ENCODE data around the gene MLIP.

MLIP gene

DNA sequence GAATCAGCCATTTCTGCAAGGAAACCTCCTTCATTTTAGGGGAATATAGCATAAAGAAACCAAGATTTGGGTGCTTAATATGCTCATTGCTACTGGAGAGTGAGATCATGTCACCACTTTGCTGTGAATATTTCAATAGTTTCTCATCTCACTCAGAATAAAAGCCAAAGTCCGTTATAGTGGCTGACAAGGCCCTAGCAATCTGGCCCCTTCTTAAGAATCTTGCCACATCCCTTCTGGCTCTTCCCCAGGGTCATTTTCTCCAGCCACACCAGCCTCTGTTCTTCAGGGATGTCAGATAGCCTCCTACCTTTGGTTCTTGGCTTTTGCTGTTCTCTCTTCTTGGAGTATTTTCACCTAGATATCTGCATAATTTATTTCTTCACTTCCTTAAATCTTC is 24.8 kb upstream of the MLIP start:
- no peak overlapping the region for H3K27ac ChIP-seq (ENCODE audit: low read length)
- H3K9me3 ChIP-seq (ENCODE audit: insufficient read depth, low read length): no peaks in the 10 kb centered on the region

DNA sequence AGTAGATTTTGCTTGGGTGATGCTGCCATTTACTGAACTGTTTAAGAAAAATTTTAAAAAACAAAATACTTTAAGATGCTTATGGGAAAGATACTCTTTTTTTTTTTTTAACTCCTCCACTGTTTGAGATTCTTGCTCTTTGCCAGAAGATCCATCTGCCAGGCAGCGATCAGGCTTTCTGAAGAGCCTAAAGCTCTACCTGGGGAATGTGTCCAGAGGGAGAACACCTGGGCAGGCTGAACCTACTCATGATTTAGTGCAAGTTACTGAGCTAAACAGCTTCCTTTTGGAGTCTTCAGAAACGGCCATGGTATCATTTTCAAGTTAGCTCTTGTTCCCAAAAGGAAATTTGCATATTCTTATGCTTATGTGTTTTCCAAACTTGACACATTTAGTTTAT is 23.5 kb upstream of the MLIP start:
- H4K20me1 ChIP-seq (ENCODE audit: insufficient read depth, low read length): no peaks in the 10 kb centered on the region
- TF ChIP-seq, protein P1, sequence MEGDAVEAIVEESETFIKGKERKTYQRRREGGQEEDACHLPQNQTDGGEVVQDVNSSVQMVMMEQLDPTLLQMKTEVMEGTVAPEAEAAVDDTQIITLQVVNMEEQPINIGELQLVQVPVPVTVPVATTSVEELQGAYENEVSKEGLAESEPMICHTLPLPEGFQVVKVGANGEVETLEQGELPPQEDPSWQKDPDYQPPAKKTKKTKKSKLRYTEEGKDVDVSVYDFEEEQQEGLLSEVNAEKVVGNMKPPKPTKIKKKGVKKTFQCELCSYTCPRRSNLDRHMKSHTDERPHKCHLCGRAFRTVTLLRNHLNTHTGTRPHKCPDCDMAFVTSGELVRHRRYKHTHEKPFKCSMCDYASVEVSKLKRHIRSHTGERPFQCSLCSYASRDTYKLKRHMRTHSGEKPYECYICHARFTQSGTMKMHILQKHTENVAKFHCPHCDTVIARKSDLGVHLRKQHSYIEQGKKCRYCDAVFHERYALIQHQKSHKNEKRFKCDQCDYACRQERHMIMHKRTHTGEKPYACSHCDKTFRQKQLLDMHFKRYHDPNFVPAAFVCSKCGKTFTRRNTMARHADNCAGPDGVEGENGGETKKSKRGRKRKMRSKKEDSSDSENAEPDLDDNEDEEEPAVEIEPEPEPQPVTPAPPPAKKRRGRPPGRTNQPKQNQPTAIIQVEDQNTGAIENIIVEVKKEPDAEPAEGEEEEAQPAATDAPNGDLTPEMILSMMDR (IDR thresholded peaks at IDR 0.05; ENCODE audit: low read depth, low read length): no peak
- TF ChIP-seq EZH2phosphoT487 (IDR thresholded peaks at IDR 0.05; ENCODE audit: low read depth): no peak
- H3K9ac ChIP-seq (ENCODE audit: low read length): no peak overlapping the region
- H3K4me3 ChIP-seq (ENCODE audit: low read length): no peak overlapping the region
- H2AFZ ChIP-seq (ENCODE audit: low read depth, low read length): no peak overlapping the region
- no peak overlapping the region for H3K4me2 ChIP-seq (ENCODE audit: low read length)
- H3K27ac ChIP-seq (ENCODE audit: low read length): no peak overlapping the region
- no peaks in the 10 kb centered on the region for H3K36me3 ChIP-seq (replicated peaks; ENCODE audit: low read depth, low read length)
- no peaks in the 10 kb centered on the region for H3K9me3 ChIP-seq (ENCODE audit: insufficient read depth, low read length)
- H3K79me2 ChIP-seq (ENCODE audit: low read length): no peaks in the 10 kb centered on the region
- no peaks in the 10 kb centered on the region for H3K4me1 ChIP-seq (ENCODE audit: low read length)
- H3K27me3 ChIP-seq (ENCODE audit: low read depth, low read length): no peaks in the 10 kb centered on the region

More for the DNA sequence above, 24.8 kb upstream of the MLIP start:
- H3K36me3 ChIP-seq (replicated peaks; ENCODE audit: low read depth, low read length): no peaks in the 10 kb centered on the region
- no peaks in the 10 kb centered on the region for H3K79me2 ChIP-seq (ENCODE audit: low read length)
- no peaks in the 10 kb centered on the region for H3K4me1 ChIP-seq (ENCODE audit: low read length)
- no peak overlapping the region for H3K4me2 ChIP-seq (ENCODE audit: low read length)
- no peaks in the 10 kb centered on the region for H4K20me1 ChIP-seq (ENCODE audit: insufficient read depth, low read length)
- TF ChIP-seq, protein P1 (IDR thresholded peaks at IDR 0.05; ENCODE audit: low read depth, low read length): no peak
- no peak for TF ChIP-seq EZH2phosphoT487 (IDR thresholded peaks at IDR 0.05; ENCODE audit: low read depth)
- H3K4me3 ChIP-seq (ENCODE audit: low read length): no peak overlapping the region
- H3K9ac ChIP-seq (ENCODE audit: low read length): no peak overlapping the region
- H2AFZ ChIP-seq (ENCODE audit: low read depth, low read length): no peak overlapping the region
- H3K27me3 ChIP-seq (ENCODE audit: low read depth, low read length): no peaks in the 10 kb centered on the region

DNA sequence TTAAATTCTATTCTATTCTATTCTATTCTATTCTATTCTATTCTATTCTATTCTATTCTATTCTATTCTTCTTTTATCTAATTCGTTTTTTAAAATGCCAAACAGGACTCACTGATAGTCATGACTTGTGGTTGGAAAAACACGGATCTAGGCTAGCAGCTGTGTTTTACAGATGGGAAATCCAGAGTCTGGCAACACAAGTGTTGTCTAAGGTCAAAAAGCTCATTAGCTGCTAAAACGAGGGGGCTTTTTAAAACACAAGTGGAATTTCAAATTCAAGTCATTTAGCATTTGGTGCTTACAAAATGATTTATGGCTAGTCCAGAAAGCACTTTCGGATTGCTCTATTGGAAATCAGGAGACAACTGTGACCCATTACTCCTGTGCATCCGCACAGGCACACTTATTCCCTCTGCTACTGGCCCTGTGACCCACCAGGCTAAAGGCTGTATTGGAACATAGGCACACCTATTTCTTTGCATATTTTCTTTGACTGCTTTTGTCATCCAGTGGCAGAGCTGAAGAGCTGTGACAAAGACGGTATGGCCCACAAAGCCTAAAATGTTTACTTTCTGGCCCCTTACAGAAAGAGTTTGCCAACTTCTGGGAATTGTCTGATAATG is 17.8 kb upstream of the MLIP start:
- no peak overlapping the region for H3K4me2 ChIP-seq (ENCODE audit: low read length)
- no peaks in the 10 kb centered on the region for H3K79me2 ChIP-seq (ENCODE audit: low read length)

DNA sequence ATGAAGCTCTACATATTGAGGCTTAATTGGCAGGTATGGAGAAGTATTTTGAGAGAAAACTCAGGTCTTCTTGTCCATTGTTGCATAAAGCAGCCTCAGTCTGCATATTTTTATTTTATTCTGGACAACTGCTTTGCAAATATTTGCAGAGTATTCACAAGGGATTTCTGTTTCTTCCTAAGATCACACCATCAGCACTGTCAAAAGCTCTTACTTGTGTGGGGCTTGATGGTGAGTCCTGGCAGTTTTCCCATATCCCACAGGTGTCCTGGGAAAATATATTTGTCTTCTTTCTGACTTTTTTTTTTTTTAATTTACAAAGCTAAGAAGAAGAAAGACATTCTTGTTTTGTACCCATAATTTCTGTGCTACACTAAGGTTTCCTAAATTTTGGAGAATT is 16.9 kb upstream of the MLIP start:
- H3K36me3 ChIP-seq (replicated peaks; ENCODE audit: low read depth, low read length): no peaks in the 10 kb centered on the region
- H3K4me3 ChIP-seq (ENCODE audit: low read length): no peak overlapping the region
- no peak overlapping the region for H3K9ac ChIP-seq (ENCODE audit: low read length)
- no peak overlapping the region for H3K4me2 ChIP-seq (ENCODE audit: low read length)
- TF ChIP-seq, protein P1 (IDR thresholded peaks at IDR 0.05; ENCODE audit: low read depth, low read length): no peak
- TF ChIP-seq EZH2phosphoT487 (IDR thresholded peaks at IDR 0.05; ENCODE audit: low read depth): no peak
- H3K79me2 ChIP-seq (ENCODE audit: low read length): no peaks in the 10 kb centered on the region
- H3K4me1 ChIP-seq (ENCODE audit: low read length): peaks cover 15% of the 10 kb centered on the region
- no peaks in the 10 kb centered on the region for H3K9me3 ChIP-seq (ENCODE audit: insufficient read depth, low read length)
- H4K20me1 ChIP-seq (ENCODE audit: insufficient read depth, low read length): no peaks in the 10 kb centered on the region
- H3K27me3 ChIP-seq (ENCODE audit: low read depth, low read length): peaks cover 11% of the 10 kb centered on the region
- H2AFZ ChIP-seq (ENCODE audit: low read depth, low read length): no peak overlapping the region
- H3K27ac ChIP-seq (ENCODE audit: low read length): no peak overlapping the region

More for the DNA sequence above, 17.8 kb upstream of the MLIP start:
- Histone ChIP-seq H3K4me1 (ENCODE audit: low read length) (peaks cover 11% of the 10 kb centered on the region), H2AFZ (ENCODE audit: low read depth, low read length) (no peak overlapping the region), H3K4me3 (ENCODE audit: low read length) (no peak overlapping the region), H3K27me3 (ENCODE audit: low read depth, low read length) (peaks cover 8% of the 10 kb centered on the region), H3K9me3 (ENCODE audit: insufficient read depth, low read length) (no peaks in the 10 kb centered on the region), H4K20me1 (ENCODE audit: insufficient read depth, low read length) (no peaks in the 10 kb centered on the region), H3K9ac (ENCODE audit: low read length) (no peak overlapping the region), H3K27ac (ENCODE audit: low read length) (no peak overlapping the region), H3K36me3 (replicated peaks; ENCODE audit: low read depth, low read length) (no peaks in the 10 kb centered on the region)
- TF ChIP-seq EZH2phosphoT487 (IDR thresholded peaks at IDR 0.05; ENCODE audit: low read depth): no peak
- TF ChIP-seq, protein P1 (IDR thresholded peaks at IDR 0.05; ENCODE audit: low read depth, low read length): no peak
